Testis (tissue), 3 donors: ENCODE measurements around the gene PLEKHM2. TPM values are rescaled to one million over a fixed set of nuclear protein-coding genes. Genes with fewer than 3 reads are reported as not detected.

ENCODE experiments used
- DNase-seq: peaks from one replicate; pipeline ENCODE4 v3.0.0-alpha.2; 2019
- H3K27ac ChIP-seq, 2 donors: fragments of 200-600 bp; sonication (generic); one replicate each; pipeline ENCODE4 v1.5.1; 2019
- H3K27me3 ChIP-seq: fragments of 200-600 bp; sonication (generic); one replicate; pipeline ENCODE4 v1.5.1; 2019
- H3K36me3 ChIP-seq: fragments of 200-600 bp; sonication (generic); one replicate; pipeline ENCODE4 v1.5.1; 2017; ENCODE audit warnings: low read depth; ENCODE audit errors: missing control alignments
- H3K4me1 ChIP-seq: fragments of 200-600 bp; sonication (generic); one replicate; pipeline ENCODE4 v1.5.1; 2019
- H3K4me3 ChIP-seq, 2 donors: fragments of 200-600 bp; sonication (generic); one replicate each; pipeline ENCODE4 v1.5.1; 2017 to 2019
- H3K9me3 ChIP-seq: fragments of 200-600 bp; sonication (generic); one replicate; pipeline ENCODE4 v1.5.1; 2017
- CTCF ChIP-seq, 3 experiments: fragments of 450-650 bp in 2 of 3; fragments of 200-600 bp in 1 of 3; sonication (generic) in 1 of 3; IDR thresholded peaks; one replicate each; pipeline ENCODE4 v1.5.1; 2016 to 2019; ENCODE audit warnings: antibody characterized with exemption in 3 of 3, mild to moderate bottlenecking in 2 of 3, moderate library complexity in 1 of 3
- POLR2A ChIP-seq: fragments of 450-650 bp; IDR thresholded peaks from one replicate; pipeline ENCODE4 v1.6.1; 2017; ENCODE audit warnings: antibody characterized with exemption, mild to moderate bottlenecking, moderate library complexity
- WGBS, 2 donors: methylation state at CpG; one replicate each; pipeline ENCODE4 v1.1.5; 2018; 5-methylcytosine and 5-hydroxymethylcytosine counted together
- intact Hi-C: fragments of 100-400 bp; cut with DNase I; formaldehyde crosslinking; loops from one replicate; pipeline ENCODE4 v1.15.1; 2023; ENCODE audit warnings: low total_unique reads
- polyA plus RNA-seq: library from polyadenylated mRNA; stranded (reverse); fragments of 350-450 nt; fragmentation: Illumina TruSeq; extraction: RNeasy Lipid Tissue Mini Kit (QIAGEN cat#74804); gene quantifications from one replicate; pipeline ENCODE4 v1.2.3, GENCODE V29; 2014; ENCODE audit warnings: low read depth, low replicate concordance; ENCODE audit not compliant: insufficient read depth
- total RNA-seq, 2 donors: library from RNA; depleted of rRNA; stranded (reverse); fragments of >200 nt; gene quantifications; one replicate each; pipeline ENCODE4 v1.2.3, GENCODE V29; 2016

Gene PLEKHM2
- total and polyA plus RNA-seq, 3 donors from 2014 or later = 61.9 to 98.4 (median 70.2) TPM

GRCh38 chr1:15683345-15684039 is 628 bp upstream of the PLEKHM2 start:
- Histone ChIP-seq H3K4me3 (peak overlapping the region; percentile 85), H3K27ac (peak overlapping the region; percentile 92 to 96), H3K4me1 (peaks cover 17% of the 10 kb centered on the region), H3K36me3 (no peaks in the 10 kb centered on the region), H3K9me3 (no peaks in the 10 kb centered on the region), H3K27me3 (no peaks in the 10 kb centered on the region)
- 33 to 56% methylated on average over 4 to 18 of the region's 18 CpGs for WGBS, 2 donors
- TF ChIP-seq POLR2A (no peak), CTCF (IDR thresholded peaks at IDR 0.05) (no peak)
- DNase-seq = no peak
- intact Hi-C loops = no loop called here

GRCh38 chr1:15684468-15685291 is 560 bp downstream of the PLEKHM2 start:
- peaks cover 17% of the 10 kb centered on the region for H3K4me1 ChIP-seq
- H3K27ac ChIP-seq = peak overlapping the region; percentile 79 to 94
- TF ChIP-seq CTCF (IDR thresholded peaks at IDR 0.05) = peak in 1 of 3 experiments; percentile 16
- no peak for TF ChIP-seq POLR2A
- intact Hi-C loops = no loop called here
- DNase-seq = peak; percentile 37
- 1 to 2% methylated on average over 6 to 50 of the region's 72 CpGs for WGBS, 2 donors
- H3K36me3 ChIP-seq = no peaks in the 10 kb centered on the region
- peak overlapping the region; percentile 83 to 86 for H3K4me3 ChIP-seq
- H3K27me3 ChIP-seq = no peaks in the 10 kb centered on the region
- H3K9me3 ChIP-seq = no peaks in the 10 kb centered on the region

GRCh38 chr1:15685820-15686219 is 1.7 kb downstream of the PLEKHM2 start:
- Histone ChIP-seq H3K9me3 (no peaks in the 10 kb centered on the region), H3K27ac (peak overlapping the region; percentile 31 to 79), H3K4me3 (no peak overlapping the region), H3K4me1 (peaks cover 17% of the 10 kb centered on the region), H3K27me3 (no peaks in the 10 kb centered on the region), H3K36me3 (no peaks in the 10 kb centered on the region)
- no peak for DNase-seq
- intact Hi-C loops = no loop called here
- no peak for TF ChIP-seq CTCF (IDR thresholded peaks at IDR 0.05)
- no peak for TF ChIP-seq POLR2A
- 54 to 58% methylated on average over 4 of the region's 4 CpGs for WGBS, 2 donors

- Histone ChIP-seq H3K9me3 (no peaks in the 10 kb centered on the region), H3K27ac (no peak overlapping the region), H3K36me3 (no peaks in the 10 kb centered on the region), H3K4me3 (no peak overlapping the region), H3K4me1 (peaks cover 28% of the 10 kb centered on the region), H3K27me3 (no peaks in the 10 kb centered on the region)
- intact Hi-C loops = no loop called here
- TF ChIP-seq CTCF (IDR thresholded peaks at IDR 0.05) (no peak), POLR2A (no peak)
- 72 to 80% methylated on average over 2 of the region's 2 CpGs for WGBS, 2 donors
- DNase-seq = no peak
These were observed 3.3 kb downstream of the PLEKHM2 start for GRCh38 chr1:15687446-15687845.
